ENCODE measurements around the gene PRMT1. TPM values are rescaled to one million over a fixed set of nuclear protein-coding genes. Genes with fewer than 3 reads are reported as not detected.
"Not testable (repeated sequence)": the region's sequence is repeated elsewhere in the genome, so short reads cannot be mapped to it uniquely, and the experiment has no call there.

Gene PRMT1
- total RNA-seq, 4 donors from 2014 or later: 102 to 117 (median 108) TPM

DNA sequence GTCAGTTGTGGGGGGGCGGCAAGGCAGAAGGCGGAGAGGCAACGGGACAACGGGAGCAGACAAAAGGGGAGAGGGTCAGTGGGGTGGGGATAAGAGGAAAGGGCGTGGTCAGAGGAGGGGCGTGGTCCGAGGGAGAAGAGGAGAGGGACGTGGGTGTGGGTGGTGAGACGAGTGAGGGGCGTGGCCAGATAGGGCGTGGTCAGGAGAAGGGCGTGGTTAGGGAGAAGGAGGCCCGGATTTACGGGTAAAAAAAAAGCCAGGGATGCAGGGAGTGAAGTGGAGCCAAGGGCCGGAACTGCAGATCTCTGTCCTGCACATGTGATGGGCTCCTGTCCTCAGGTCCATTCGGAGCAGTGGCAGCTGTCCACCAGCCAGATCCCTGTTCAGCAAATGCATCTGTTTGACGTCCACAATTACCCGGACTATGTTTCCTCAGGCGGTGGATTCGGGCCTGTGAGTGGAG is 35.4 kb downstream of the PRMT1 start:
- DNase-seq (ENCODE audit: low spot score in 2 of 2): no peak
- H3K4me3 ChIP-seq (ENCODE audit: low read depth, poor library complexity, severe bottlenecking): no peak overlapping the region
- 42 to 47% methylated on average over 20 of the region's 20 CpGs for WGBS, 2 donors
- TF ChIP-seq POLR2A (IDR thresholded peaks at IDR 0.05): no peak
- TF ChIP-seq, protein P1, sequence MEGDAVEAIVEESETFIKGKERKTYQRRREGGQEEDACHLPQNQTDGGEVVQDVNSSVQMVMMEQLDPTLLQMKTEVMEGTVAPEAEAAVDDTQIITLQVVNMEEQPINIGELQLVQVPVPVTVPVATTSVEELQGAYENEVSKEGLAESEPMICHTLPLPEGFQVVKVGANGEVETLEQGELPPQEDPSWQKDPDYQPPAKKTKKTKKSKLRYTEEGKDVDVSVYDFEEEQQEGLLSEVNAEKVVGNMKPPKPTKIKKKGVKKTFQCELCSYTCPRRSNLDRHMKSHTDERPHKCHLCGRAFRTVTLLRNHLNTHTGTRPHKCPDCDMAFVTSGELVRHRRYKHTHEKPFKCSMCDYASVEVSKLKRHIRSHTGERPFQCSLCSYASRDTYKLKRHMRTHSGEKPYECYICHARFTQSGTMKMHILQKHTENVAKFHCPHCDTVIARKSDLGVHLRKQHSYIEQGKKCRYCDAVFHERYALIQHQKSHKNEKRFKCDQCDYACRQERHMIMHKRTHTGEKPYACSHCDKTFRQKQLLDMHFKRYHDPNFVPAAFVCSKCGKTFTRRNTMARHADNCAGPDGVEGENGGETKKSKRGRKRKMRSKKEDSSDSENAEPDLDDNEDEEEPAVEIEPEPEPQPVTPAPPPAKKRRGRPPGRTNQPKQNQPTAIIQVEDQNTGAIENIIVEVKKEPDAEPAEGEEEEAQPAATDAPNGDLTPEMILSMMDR (IDR thresholded peaks at IDR 0.05): no peak
- intact Hi-C loops (cut with DNase I; ENCODE audit: low total_unique reads): no loop called here

- 61 to 79% methylated on average over 8 of the region's 8 CpGs for WGBS, 2 donors
- DNase-seq (ENCODE audit: low spot score in 2 of 2): no peak
- intact Hi-C loops (cut with DNase I; ENCODE audit: low total_unique reads): no loop called here
- no peak overlapping the region for H3K4me3 ChIP-seq (ENCODE audit: low read depth, poor library complexity, severe bottlenecking)
- TF ChIP-seq, protein P1 (IDR thresholded peaks at IDR 0.05): no peak
- no peak for TF ChIP-seq POLR2A (IDR thresholded peaks at IDR 0.05)
These were observed 36.3 kb downstream of the PRMT1 start for GRCh38 chr19:49713236-49713845.

DNA sequence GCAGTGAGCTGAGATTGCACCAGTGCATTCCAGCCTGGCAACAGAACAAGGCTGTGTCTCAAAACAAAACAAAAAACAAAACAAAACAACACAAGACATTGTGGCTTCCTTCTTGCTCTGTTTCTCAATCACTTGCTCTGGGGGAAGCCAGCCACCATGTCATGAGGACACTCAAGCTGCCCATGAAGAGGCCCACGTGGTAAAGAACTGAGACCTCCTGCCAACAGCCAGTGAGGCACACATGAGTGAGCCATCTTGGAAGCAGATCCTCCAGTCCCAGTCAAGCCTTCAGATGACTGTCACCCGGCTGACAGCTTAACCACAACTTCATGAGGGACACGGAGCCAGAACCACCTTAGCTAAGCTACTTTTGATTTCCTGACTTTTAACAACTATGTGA is 39.1 kb downstream of the PRMT1 start:
- no peak overlapping the region for H3K4me3 ChIP-seq (ENCODE audit: low read depth, poor library complexity, severe bottlenecking)
- DNase-seq (ENCODE audit: low spot score in 2 of 2): no peak
- TF ChIP-seq POLR2A (IDR thresholded peaks at IDR 0.05): no peak
- TF ChIP-seq, protein P1 (IDR thresholded peaks at IDR 0.05): no peak
- intact Hi-C loops (cut with DNase I; ENCODE audit: low total_unique reads): no loop called here
- WGBS, 2 donors: 74 to 75% methylated on average over 3 of the region's 3 CpGs

GRCh38 chr19:49718511-49718910 is 41.4 kb downstream of the PRMT1 start:
- intact Hi-C loops (cut with DNase I; ENCODE audit: low total_unique reads): no loop called here
- DNase-seq (ENCODE audit: low spot score in 2 of 2): no peak
- 84 to 94% methylated on average over 8 of the region's 8 CpGs for WGBS, 2 donors
- TF ChIP-seq, protein P1 (IDR thresholded peaks at IDR 0.05): no peak
- TF ChIP-seq POLR2A (IDR thresholded peaks at IDR 0.05): no peak
- no peak overlapping the region for H3K4me3 ChIP-seq (ENCODE audit: low read depth, poor library complexity, severe bottlenecking)

- WGBS, 2 donors: 83 to 87% methylated on average over 6 of the region's 6 CpGs
- intact Hi-C loops (cut with DNase I; ENCODE audit: low total_unique reads): no loop called here
- TF ChIP-seq POLR2A (IDR thresholded peaks at IDR 0.05): no peak
- TF ChIP-seq, protein P1 (IDR thresholded peaks at IDR 0.05): no peak
- H3K4me3 ChIP-seq (ENCODE audit: low read depth, poor library complexity, severe bottlenecking): no peak overlapping the region
- DNase-seq (ENCODE audit: low spot score in 2 of 2): no peak
These were observed 41.9 kb downstream of the PRMT1 start for GRCh38 chr19:49718991-49719390.

GRCh38 chr19:49719420-49719819 is 42.3 kb downstream of the PRMT1 start:
- H3K4me3 ChIP-seq (ENCODE audit: low read depth, poor library complexity, severe bottlenecking); DNase-seq (ENCODE audit: low spot score in 2 of 2); intact Hi-C loops (cut with DNase I; ENCODE audit: low total_unique reads): not testable (repeated sequence)
- 82% methylated on average over 22 of the region's 22 CpGs for WGBS, 2 donors

Data from lower leg skin (tissue), 4 donors.